B cell (primary cell): Measurements from ENCODE around the gene BACH2. TPM values are rescaled to one million over a fixed set of nuclear protein-coding genes. Genes with fewer than 3 reads are reported as not detected.

Source experiments
- ATAC-seq: fragments of 200-7000 bp; cut with Tn5 transposase; one replicate; pipeline ENCODE4 v1.10.0; 2021; ENCODE audit warnings: low read depth, mild to moderate bottlenecking, moderate number of reproducible peaks, moderate library complexity
- CTCF ChIA-PET: fragments of 350-600 bp; sonication (Branson Sonifier 250); formaldehyde crosslinking; loops from one replicate; lab custom pipeline; 2021; ENCODE audit warnings: antibody characterized with exemption, inconsistent platforms; lab: Charles Lee
- POLR2A ChIA-PET: fragments of 350-600 bp; sonication (Branson Sonifier 250); formaldehyde crosslinking; loops from one replicate; lab custom pipeline; 2021; ENCODE audit warnings: antibody characterized with exemption; lab: Charles Lee
- DNase-seq: peaks from one replicate; pipeline ENCODE4 v3.0.0; 2013
- H2AFZ ChIP-seq: 2 replicates; pipeline ENCODE4 v1.6.1; 2012; ENCODE audit warnings: mild to moderate bottlenecking, low read depth, low read length; ENCODE audit not compliant: insufficient read depth, poor library complexity, severe bottlenecking
- H3K27ac ChIP-seq, 2 donors: 1 replicate in 1 of 2; 2 replicates in 1 of 2; pipeline ENCODE4 v1.5.1; 2012 to 2013; ENCODE audit warnings: low read length in 2 of 2, mild to moderate bottlenecking in 2 of 2, moderate library complexity in 1 of 2
- H3K27me3 ChIP-seq, 4 experiments: fragments of 200-600 bp in 1 of 4; sonication (generic) in 1 of 4; replicated peaks in 1 of 4; 1 replicate in 2 of 4; 2 replicates in 2 of 4; pipeline versions ENCODE4 v1.6.1 to v1.7.0; 2013 to 2016; ENCODE audit warnings: low read length in 3 of 4, mild to moderate bottlenecking in 2 of 4, mixed read lengths in 1 of 4, moderate library complexity in 1 of 4; ENCODE audit not compliant: insufficient read depth in 4 of 4, control insufficient read depth in 3 of 4; ENCODE audit errors: control extremely low read depth in 1 of 4
- H3K36me3 ChIP-seq, 2 experiments: replicated peaks in 1 of 2; 1 replicate in 1 of 2; 2 replicates in 1 of 2; pipeline versions ENCODE4 v1.6.1 to v1.7.1; 2013; ENCODE audit warnings: low read length in 1 of 2; ENCODE audit not compliant: insufficient read depth in 2 of 2, control insufficient read depth in 1 of 2; ENCODE audit errors: control extremely low read depth in 1 of 2, extremely low read depth in 1 of 2
- H3K4me1 ChIP-seq, 2 donors: fragments of 200-600 bp in 1 of 2; sonication (generic) in 1 of 2; 1 replicate in 1 of 2; 2 replicates in 1 of 2; pipeline versions ENCODE4 v1.5.1 to v1.6.1; 2013 to 2017; ENCODE audit warnings: low read length in 2 of 2; ENCODE audit not compliant: control insufficient read depth in 2 of 2, insufficient read depth in 2 of 2
- H3K4me2 ChIP-seq: replicated peaks from 2 replicates; pipeline ENCODE3; 2012; ENCODE audit warnings: mild to moderate bottlenecking, low read depth, low read length; ENCODE audit not compliant: poor library complexity, severe bottlenecking
- H3K4me3 ChIP-seq, 5 experiments: fragments of 200-600 bp in 1 of 5; sonication (generic) in 1 of 5; 1 replicate in 3 of 5; 2 replicates in 2 of 5; pipeline versions ENCODE4 v1.5.1 to v1.7.0; 2011 to 2016; ENCODE audit warnings: low read length in 4 of 5, mild to moderate bottlenecking in 4 of 5, low read depth in 2 of 5, control low read depth in 1 of 5, moderate library complexity in 1 of 5; ENCODE audit not compliant: insufficient read depth in 1 of 5; ENCODE audit errors: control extremely low read depth in 1 of 5, extremely low read depth in 1 of 5
- H3K79me2 ChIP-seq: fragments of 200-600 bp; sonication (generic); one replicate; pipeline ENCODE4 v1.6.0; 2016; ENCODE audit warnings: low read length; ENCODE audit not compliant: control insufficient read depth, insufficient read depth
- H3K9ac ChIP-seq: fragments of 200-600 bp; sonication (generic); 2 replicates; pipeline ENCODE4 v1.6.1; 2017; ENCODE audit warnings: mild to moderate bottlenecking, low read length, moderate library complexity
- H3K9me3 ChIP-seq, 3 donors: one replicate each; pipeline versions ENCODE4 v1.6.1 to v1.7.1; 2013; ENCODE audit warnings: low read length in 2 of 3; ENCODE audit not compliant: control insufficient read depth in 2 of 3, insufficient read depth in 1 of 3; ENCODE audit errors: control extremely low read depth in 1 of 3
- H4K20me1 ChIP-seq: 2 replicates; pipeline ENCODE4 v1.6.0; 2012; ENCODE audit warnings: mild to moderate bottlenecking, low read length; ENCODE audit not compliant: insufficient read depth, control insufficient read depth, poor library complexity, severe bottlenecking
- H3K27ac Mint-ChIP-seq: one replicate; pipeline ENCODE4 v1.8.0; 2021; ENCODE audit warnings: mixed read lengths
- H3K27me3 Mint-ChIP-seq: one replicate; pipeline ENCODE4 v1.8.0; 2021; ENCODE audit warnings: mixed read lengths
- H3K4me1 Mint-ChIP-seq: one replicate; pipeline ENCODE4 v1.8.0; 2021; ENCODE audit warnings: mixed read lengths
- H3K4me3 Mint-ChIP-seq: one replicate; pipeline ENCODE4 v1.8.0; 2021; ENCODE audit warnings: mixed read lengths
- H3K9me3 Mint-ChIP-seq: one replicate; pipeline ENCODE4 v1.8.0; 2022; ENCODE audit warnings: mixed read lengths; ENCODE audit not compliant: insufficient read depth
- CTCF ChIP-seq: fragments of 200-600 bp; IDR thresholded peaks from one replicate; pipeline ENCODE4 v1.8.0; 2022; ENCODE audit warnings: antibody characterized with exemption, mild to moderate bottlenecking
- EZH2 ChIP-seq: IDR thresholded peaks from 2 replicates; pipeline ENCODE4 v1.6.1; 2012; ENCODE audit warnings: borderline replicate concordance, low read depth, mild to moderate bottlenecking, moderate library complexity, low read length; ENCODE audit not compliant: insufficient read depth, poor library complexity, severe bottlenecking
- WGBS: methylation state at CpG from one replicate; pipeline ENCODE4 v1.1.5; 2013; ENCODE audit warnings: missing lambda C conversion rate; ENCODE audit not compliant: insufficient coverage; 5-methylcytosine and 5-hydroxymethylcytosine counted together
- intact Hi-C: fragments of 100-400 bp; cut with micrococcal nuclease; formaldehyde crosslinking; loops from one replicate; pipeline ENCODE4 v1.10.0; 2022
- polyA plus RNA-seq: library from polyadenylated mRNA; depleted of rRNA; stranded (reverse); fragments of >200 nt; gene quantifications from 2 replicates; pipeline ENCODE4 v1.2.3, GENCODE V29; 2012
- total RNA-seq, 2 donors: library from RNA; stranded (reverse); fragments of 120-200 nt in 1 of 2; gene quantifications; 1 replicate in 1 of 2; 2 replicates in 1 of 2; pipeline versions ENCODE4 v1.2.3 to v1.2.4, GENCODE V29; 2013 to 2022

Gene BACH2
- total and polyA plus RNA-seq, 2 donors (not counting 1 experiment from before 2014, with no cell fraction given) = 41.1 to 235 TPM

GRCh38 chr6:90289902-90290301, 6.7 kb downstream of the BACH2 start:
- H3K27me3 ChIP-seq = no peaks in the 10 kb centered on the region
- no peak overlapping the region for H2AFZ ChIP-seq
- 100% methylated on average over 1 of the region's 1 CpG for WGBS
- no peak overlapping the region for H3K9ac ChIP-seq
- H3K79me2 ChIP-seq = peaks cover 96% of the 10 kb centered on the region
- Mint-ChIP-seq H3K4me1 (peaks cover 95% of the 10 kb centered on the region), H3K27me3 (no peaks in the 10 kb centered on the region), H3K4me3 (no peak overlapping the region), H3K27ac (peak overlapping the region; percentile 32), H3K9me3 (no peaks in the 10 kb centered on the region)
- peaks cover 65% of the 10 kb centered on the region for H4K20me1 ChIP-seq
- H3K36me3 ChIP-seq = peaks cover 0 to 35% of the 10 kb centered on the region in 2 experiments
- H3K9me3 ChIP-seq = no peaks in the 10 kb centered on the region
- DNase-seq (no peak), ATAC-seq (no peak)
- H3K4me2 ChIP-seq = peak overlapping the region; percentile 63
- H3K4me1 ChIP-seq = peaks cover 93% of the 10 kb centered on the region in 2 donors
- ChIA-PET POLR2A (no interaction called here), CTCF (interaction anchor here (0.5 to 9.3 kb wide), 6 partner anchors 26 to 350 kb away, joined by 3 to 117 read pairs (median 5); no protein-coding TSS in a partner anchor)
- intact Hi-C loops = loop anchor here (5.0 to 10.0 kb wide), 6 partner anchors 38 to 935 kb away; partner anchors contain the start of genes CASP8AP2 and UBE2J1
- H3K4me3 ChIP-seq = no peak overlapping the region
- TF ChIP-seq EZH2 = no peak
- TF ChIP-seq CTCF = no peak
- H3K27ac ChIP-seq = peak overlapping the region in 1 of 2 donors; percentile 37

- intact Hi-C loops = loop anchor here (5.0 to 10.0 kb wide), 5 partner anchors 36 to 934 kb away; partner anchors contain the start of gene UBE2J1
- ChIA-PET POLR2A (interaction anchor here (0.7 to 1.1 kb wide), 2 partner anchors 16 to 116 kb away, joined by 3 to 6 read pairs; no protein-coding TSS in a partner anchor), CTCF (interaction anchor here (0.8 to 9.3 kb wide), 14 partner anchors 8 to 347 kb away, joined by 3 to 117 read pairs (median 8); partner anchors contain the start of gene BACH2)
- Mint-ChIP-seq H3K4me3 (peak overlapping the region; percentile 7), H3K27me3 (no peaks in the 10 kb centered on the region), H3K9me3 (no peaks in the 10 kb centered on the region), H3K27ac (peak overlapping the region; percentile 18), H3K4me1 (peaks cover 92% of the 10 kb centered on the region)
- ATAC-seq (no peak), DNase-seq (peak; percentile 37)
- Histone ChIP-seq H3K4me2 (peak overlapping the region; percentile 63), H3K27ac (peak overlapping the region; percentile 7 to 37), H3K9ac (no peak overlapping the region), H3K27me3 (no peaks in the 10 kb centered on the region), H3K36me3 (peaks cover 2 to 35% of the 10 kb centered on the region in 2 experiments), H3K9me3 (no peaks in the 10 kb centered on the region), H4K20me1 (peaks cover 63% of the 10 kb centered on the region), H3K79me2 (peaks cover 96% of the 10 kb centered on the region), H2AFZ (no peak overlapping the region), H3K4me3 (no peak overlapping the region), H3K4me1 (peaks cover 93 to 95% of the 10 kb centered on the region in 2 donors)
- no CpG with 5 or more reads among the region's 1 CpG for WGBS
- TF ChIP-seq EZH2 (no peak), CTCF (no peak)
Measured at GRCh38 chr6:90288404-90288803, 8.2 kb downstream of the BACH2 start.
